T1000 (cell line): Measurements from ENCODE around the gene GGT5.
"Not testable (repeated sequence)": the region's sequence is repeated elsewhere in the genome, so short reads cannot be mapped to it uniquely, and the experiment has no call there.

ENCODE experiments used
- DNase-seq: peaks from one replicate; lab custom pipeline; 2025; ENCODE audit warnings: mixed read lengths; lab: John Stamatoyannopoulos, UW

GGT5 gene

DNA sequence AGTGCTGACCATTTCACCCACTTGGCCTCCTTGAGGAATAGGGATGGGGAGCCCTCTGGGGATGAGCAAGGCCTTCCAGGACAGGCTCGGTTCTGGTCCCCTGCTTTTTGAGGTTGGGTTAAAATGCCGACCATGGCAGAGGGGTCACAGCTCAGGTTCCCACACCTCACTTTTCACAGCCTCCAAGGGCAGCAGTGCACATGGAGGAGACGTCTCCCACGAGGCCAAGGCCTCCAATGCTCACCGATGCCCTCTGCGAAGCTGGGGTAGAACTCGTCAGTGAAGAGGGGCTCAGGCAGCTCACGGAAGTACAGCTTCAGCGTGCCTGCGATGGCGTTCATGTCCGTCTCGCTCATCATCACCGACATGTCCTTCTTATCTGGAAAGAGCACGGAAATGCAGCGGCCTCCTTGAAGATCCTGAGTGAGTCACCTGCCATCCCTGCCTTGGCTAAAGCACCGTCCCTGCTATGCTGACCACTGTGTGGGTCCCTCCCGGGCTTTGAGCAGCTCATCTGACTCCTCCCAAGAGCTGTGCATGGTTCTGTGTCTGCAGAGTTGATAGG lies 17.4 kb upstream of the GGT5 start:
- DNase-seq, result not testable (repeated sequence)

- peak; percentile 30 for DNase-seq
Observed at GRCh38 chr22:24259459-24259858, 14.6 kb upstream of the GGT5 start.

- DNase-seq, result not testable (repeated sequence)
Observed at GRCh38 chr22:24256736-24257135, 11.9 kb upstream of the GGT5 start.

DNA sequence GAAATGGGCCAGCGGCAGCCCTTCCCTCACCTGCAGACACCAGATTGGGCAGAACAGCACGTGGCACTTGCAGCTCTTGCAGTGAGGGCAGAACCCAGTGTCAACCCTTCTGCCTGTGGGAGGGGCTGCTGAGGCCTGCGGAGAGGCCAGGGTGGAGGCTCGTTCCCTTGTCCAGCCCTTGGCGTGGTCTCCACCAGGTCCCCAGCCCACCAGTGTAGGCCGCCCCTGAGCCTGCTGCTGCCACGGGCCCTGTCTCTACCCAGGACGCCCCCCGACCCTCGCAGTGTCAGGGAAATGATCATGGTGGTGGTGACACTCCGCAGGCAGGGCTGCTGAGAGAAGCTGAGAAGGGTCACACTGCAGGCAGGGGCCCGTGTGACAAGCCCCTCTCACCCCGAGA lies 11.3 kb upstream of the GGT5 start:
- DNase-seq, result not testable (repeated sequence)

- not testable (repeated sequence) for DNase-seq
Observed at GRCh38 chr22:24253126-24253525, 8.2 kb upstream of the GGT5 start.

GRCh38 chr22:24251286-24251685 lies 6.4 kb upstream of the GGT5 start:
- DNase-seq, result not testable (repeated sequence)

DNA sequence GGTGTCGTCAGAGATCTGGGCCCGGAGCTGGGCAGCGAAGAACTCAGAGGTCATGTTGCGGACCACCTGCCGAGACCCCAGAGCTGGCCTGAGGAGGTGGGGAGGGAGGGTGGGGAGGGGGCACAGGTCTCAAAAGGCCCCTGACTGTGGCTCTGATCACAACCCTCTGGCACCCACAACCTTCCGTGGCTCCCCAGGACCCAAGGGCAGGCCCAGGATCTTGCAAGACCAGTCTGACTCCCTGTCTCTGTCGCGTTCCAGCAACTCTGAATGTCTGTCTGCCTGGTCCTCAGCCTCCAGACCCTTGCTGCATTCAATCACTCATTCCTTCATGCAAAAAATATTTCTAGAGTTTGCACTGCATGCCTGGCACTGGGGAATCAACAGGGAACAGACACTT lies 4.5 kb upstream of the GGT5 start:
- DNase-seq, result not testable (repeated sequence)

- DNase-seq, result not testable (repeated sequence)
Observed at GRCh38 chr22:24248611-24249010, 3.7 kb upstream of the GGT5 start.

DNA sequence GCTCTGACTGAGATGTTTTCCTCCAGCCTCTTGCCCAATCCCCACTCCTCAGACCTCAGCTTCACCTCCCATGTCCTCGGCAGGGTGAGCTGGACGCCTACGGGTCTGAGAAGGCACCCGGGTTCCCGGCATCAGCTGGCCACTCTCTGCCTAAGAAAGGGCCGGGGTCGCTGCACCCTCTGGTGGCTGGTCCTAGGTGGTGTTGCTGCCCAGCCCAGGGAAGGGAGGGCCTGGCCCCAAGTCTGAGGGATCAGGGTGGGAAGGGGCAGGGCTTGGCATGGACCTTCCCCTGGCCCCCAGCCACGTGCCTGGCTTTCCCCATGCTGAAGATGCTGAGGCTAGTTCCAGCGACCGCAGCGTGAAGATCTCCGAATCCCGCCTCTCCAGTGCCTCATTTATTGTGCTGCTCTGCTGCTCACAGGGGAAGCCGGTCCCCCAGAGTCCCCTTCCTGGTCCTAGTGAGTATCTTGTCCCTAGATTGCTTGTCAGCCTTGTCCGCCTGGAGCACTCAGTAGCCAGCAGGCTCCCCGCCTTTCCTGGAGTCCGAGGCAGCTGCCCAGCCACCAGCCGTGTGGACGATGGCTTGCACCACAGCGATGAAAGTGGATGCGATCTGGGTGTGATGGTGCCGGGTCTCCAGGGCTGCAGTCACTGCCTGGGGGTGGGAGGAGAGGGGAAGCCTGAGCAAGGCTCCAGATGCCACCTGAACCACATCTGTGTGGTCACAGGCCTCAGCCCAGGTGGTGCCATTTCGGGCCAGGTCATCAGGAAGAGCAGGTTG lies 2.9 kb upstream of the GGT5 start:
- peak; percentile 90 for DNase-seq

- no peak for DNase-seq
Observed at GRCh38 chr22:24247011-24247507, 2.2 kb upstream of the GGT5 start.

DNA sequence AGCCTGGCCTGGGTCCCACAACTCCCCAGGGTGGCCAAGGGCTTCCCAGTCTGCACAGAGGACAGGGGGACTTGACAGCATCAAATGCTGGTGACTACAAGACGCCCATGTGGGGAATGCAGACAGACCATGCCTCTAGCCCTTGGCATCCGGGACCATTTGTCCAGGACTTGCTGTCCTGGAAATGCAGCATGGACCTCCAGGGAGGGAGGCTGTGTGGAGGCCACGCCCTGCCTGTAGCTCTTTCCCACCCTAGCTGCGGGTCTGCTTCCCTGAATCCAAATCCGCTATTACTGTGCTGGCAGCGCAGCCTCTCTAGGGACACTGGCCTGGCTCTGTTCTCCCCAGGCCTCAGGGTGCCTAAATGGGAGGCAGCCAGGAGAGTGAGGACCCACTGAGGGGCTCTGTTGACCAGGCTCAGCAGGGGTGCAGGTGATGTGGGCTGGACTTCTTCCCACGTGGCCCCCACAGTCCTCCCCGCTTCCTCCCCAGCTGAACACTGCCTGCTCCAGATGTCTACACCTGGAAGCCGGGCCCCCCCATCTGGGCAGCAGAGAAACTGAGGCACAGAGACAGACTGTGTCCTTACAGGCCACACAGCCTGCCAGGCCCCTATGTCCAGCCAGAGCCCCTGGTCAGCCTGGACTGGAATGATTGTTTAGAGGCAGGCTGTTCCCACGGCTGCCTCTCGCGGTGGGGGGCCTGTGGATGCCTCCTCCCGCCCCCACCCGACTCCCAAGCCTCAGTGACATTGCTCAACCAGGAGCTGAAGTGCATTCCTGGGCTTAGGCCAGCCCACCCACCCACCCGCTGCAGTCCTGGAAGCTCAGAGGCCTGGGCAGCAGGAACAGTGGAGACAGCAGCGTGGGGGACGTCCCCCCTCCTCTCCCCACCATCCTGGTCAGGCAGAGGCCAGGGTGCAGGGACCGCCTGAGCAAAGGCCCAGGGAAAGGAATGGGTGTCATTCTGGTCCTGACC lies 991 bp upstream of the GGT5 start:
- DNase-seq, result not testable (repeated sequence)

DNA sequence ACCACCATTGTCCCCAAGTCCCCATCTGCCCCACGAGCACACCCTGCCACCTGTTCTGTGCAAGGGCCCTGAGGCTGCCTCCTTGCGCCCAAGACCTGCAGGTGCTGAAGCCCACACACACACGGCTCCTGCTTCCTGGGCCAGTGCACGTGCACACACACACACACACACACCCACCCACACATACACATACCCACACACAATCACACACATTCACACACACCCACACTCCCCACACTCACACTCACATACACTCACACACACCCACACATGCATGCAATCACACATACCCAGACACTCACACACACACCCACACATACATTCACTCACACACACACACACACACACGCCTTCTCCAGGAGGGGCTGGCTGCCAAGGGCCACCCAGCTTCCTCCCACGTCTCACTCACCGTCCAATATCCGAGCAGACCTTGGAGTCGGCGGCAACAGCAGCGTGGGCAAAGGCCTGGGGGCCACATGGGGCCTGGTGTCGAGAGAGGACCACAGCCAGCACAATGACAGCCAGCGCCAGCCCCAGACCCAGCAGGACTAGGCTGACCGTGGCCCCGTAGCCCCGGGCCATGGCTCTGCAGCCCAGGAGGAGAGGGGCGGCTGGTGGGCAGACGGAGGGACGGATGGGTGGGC lies 616 bp downstream of the GGT5 start:
- no peak for DNase-seq

- not testable (repeated sequence) for DNase-seq
Observed at GRCh38 chr22:24243417-24243816, 1.5 kb downstream of the GGT5 start.

- DNase-seq, result not testable (repeated sequence)
Observed at GRCh38 chr22:24240985-24241692, 3.7 kb downstream of the GGT5 start.

GRCh38 chr22:24240381-24240780 lies 4.5 kb downstream of the GGT5 start:
- no peak for DNase-seq

DNA sequence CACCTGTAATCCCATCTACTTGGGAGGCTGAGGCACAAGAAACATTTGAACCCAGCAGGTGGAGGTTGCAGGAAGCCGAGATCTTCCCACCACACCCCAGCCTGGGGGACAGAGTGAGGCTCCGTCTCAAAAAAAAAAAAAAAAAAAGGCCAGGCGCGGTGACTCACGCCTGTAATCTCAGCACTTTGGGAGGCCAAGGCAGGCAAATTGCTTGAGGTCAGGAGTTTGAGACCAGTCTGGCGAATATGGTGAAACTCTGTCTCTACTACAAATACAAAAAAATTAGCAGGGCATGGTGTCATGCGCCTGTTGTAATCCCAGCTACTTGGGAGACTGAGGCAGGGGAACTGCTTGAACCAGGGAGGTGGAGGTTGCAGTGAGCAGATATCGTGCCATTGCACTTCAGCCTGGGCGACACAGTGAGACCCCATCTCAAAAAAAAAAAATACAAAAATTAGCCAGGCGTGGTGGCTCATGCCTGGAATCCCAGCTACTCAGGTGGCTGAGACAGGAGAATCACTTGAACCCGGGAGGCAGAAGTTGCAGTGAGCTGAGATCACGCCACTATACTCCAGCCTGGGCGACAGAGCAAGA lies 6.7 kb downstream of the GGT5 start:
- DNase-seq, result not testable (repeated sequence)

- no peak for DNase-seq
Observed at GRCh38 chr22:24236656-24237055, 8.2 kb downstream of the GGT5 start.

- no peak for DNase-seq
Observed at GRCh38 chr22:24235315-24235714, 9.6 kb downstream of the GGT5 start.

- no peak for DNase-seq
Observed at GRCh38 chr22:24233816-24234215, 11.1 kb downstream of the GGT5 start.

GRCh38 chr22:24233235-24233634 lies 11.6 kb downstream of the GGT5 start:
- no peak for DNase-seq

DNA sequence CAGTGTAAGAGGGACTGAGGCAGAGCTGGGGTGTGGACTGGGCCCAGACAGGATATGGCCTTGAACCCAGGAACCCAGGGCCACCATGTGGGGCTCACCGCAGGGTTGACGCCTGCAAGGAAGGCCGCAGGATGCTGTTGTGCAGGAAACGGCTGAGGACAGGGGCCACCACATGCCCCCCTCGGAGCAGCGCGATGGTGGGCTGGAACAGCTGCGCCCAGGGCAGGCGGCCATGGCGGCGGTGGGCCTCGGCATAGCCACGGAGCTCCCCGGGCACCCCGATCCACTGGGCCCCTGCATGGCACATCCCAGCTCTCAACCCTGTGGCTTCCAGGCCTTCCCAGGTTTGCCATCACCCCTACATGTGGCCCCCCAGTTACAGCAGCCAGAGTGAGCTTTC lies 12.2 kb downstream of the GGT5 start:
- DNase-seq, result no peak
